GM12892 (cell line): ENCODE data around the gene COL23A1.

Experiments used
- POLR2A ChIP-seq: IDR thresholded peaks from 2 replicates; pipeline ENCODE4 v1.6.1; 2011; ENCODE audit warnings: low read depth, low read length, control low read depth
- POLR2AphosphoS5 ChIP-seq: IDR thresholded peaks from 2 replicates; pipeline ENCODE4 v1.6.1; 2011; ENCODE audit warnings: low read depth, low read length, control low read depth
- TAF1 ChIP-seq: IDR thresholded peaks from 2 replicates; pipeline ENCODE4 v1.6.1; 2011; ENCODE audit warnings: low read depth, mild to moderate bottlenecking, control low read depth, low read length, borderline replicate concordance

DNA sequence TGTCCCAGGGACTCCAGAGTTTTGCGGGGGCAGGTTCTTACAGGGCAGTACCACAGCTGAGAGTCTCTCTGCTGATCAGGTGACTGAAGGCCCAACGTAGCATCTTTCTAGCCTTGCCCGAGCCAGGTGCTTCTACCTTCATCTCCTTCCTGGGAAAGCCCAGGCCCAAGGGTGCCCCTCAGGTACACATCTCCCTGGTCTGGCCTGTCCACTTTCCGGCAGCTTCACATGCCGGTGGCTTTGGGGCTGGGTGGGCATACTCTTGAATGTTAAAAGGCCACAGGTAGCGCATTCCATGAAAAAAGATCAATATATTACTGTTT is 351.9 kb downstream of the COL23A1 start:
- no peak for TF ChIP-seq TAF1
- TF ChIP-seq POLR2A, result no peak
- no peak for TF ChIP-seq POLR2AphosphoS5
